HEK293 (cell line): ENCODE data around the gene TLCD3B.

ENCODE experiments used
- CTCF ChIA-PET: fragments of 350-600 bp; formaldehyde crosslinking; extraction: SDS; loops from one replicate; lab custom pipeline; 2021; ENCODE audit warnings: antibody characterized with exemption; lab: Yijun Ruan, JAX
- POLR2A ChIA-PET: fragments of 300-600 bp; formaldehyde crosslinking; extraction: SDS; loops from one replicate; lab custom pipeline; 2020; ENCODE audit warnings: antibody characterized with exemption, inconsistent platforms; lab: Yijun Ruan, JAX
- H3K27ac ChIP-seq: fragments of 200-500 bp; sonication (Bioruptor generic); 2 replicates; pipeline ENCODE4 v1.5.1; 2014; ENCODE audit warnings: low read depth, low read length, control low read depth, inconsistent platforms; ENCODE audit errors: extremely low read depth
- H3K36me3 ChIP-seq, 2 experiments: fragments of 200-500 bp in 1 of 2; sonication (Bioruptor generic) in 1 of 2; 1 replicate in 1 of 2; 2 replicates in 1 of 2; pipeline ENCODE4 v1.5.1; 2014 to 2017; ENCODE audit warnings: inconsistent platforms in 2 of 2, low read length in 2 of 2; ENCODE audit not compliant: control insufficient read depth in 2 of 2, insufficient read depth in 1 of 2
- H3K4me1 ChIP-seq: fragments of 200-500 bp; sonication (Bioruptor generic); 2 replicates; pipeline ENCODE4 v1.5.1; 2014; ENCODE audit warnings: mild to moderate bottlenecking, low read length, inconsistent platforms; ENCODE audit not compliant: control insufficient read depth, insufficient read depth
- H3K4me3 ChIP-seq: 2 replicates; pipeline ENCODE4 v1.5.1; 2011; ENCODE audit warnings: low read depth, mild to moderate bottlenecking, control low read depth, low read length, moderate library complexity
- H3K9me3 ChIP-seq: fragments of 200-500 bp; sonication (Bioruptor generic); 2 replicates; pipeline ENCODE4 v1.5.1; 2014; ENCODE audit warnings: low read depth, low read length, inconsistent platforms; ENCODE audit not compliant: control insufficient read depth, insufficient read depth
- GLIS1 ChIP-seq: fragments of 450-650 bp; formaldehyde crosslinking; IDR thresholded peaks from 2 replicates; pipeline ENCODE4 v1.5.1; 2016; ENCODE audit warnings: missing biosample characterization, missing genetic modification characterization
- GLIS2 ChIP-seq: fragments of 450-650 bp; formaldehyde crosslinking; IDR thresholded peaks from 2 replicates; pipeline ENCODE4 v1.5.1; 2016; ENCODE audit warnings: missing biosample characterization, missing genetic modification characterization
- KLF7 ChIP-seq: fragments of 450-650 bp; formaldehyde crosslinking; IDR thresholded peaks from 2 replicates; pipeline ENCODE4 v1.5.1; 2016; ENCODE audit warnings: missing biosample characterization, missing genetic modification characterization, borderline replicate concordance
- KLF8 ChIP-seq: fragments of 450-650 bp; formaldehyde crosslinking; IDR thresholded peaks from 2 replicates; pipeline ENCODE4 v1.5.1; 2016; ENCODE audit warnings: missing biosample characterization, missing genetic modification characterization
- PRDM6 ChIP-seq: fragments of 450-650 bp; formaldehyde crosslinking; IDR thresholded peaks from 2 replicates; pipeline ENCODE4 v1.5.1; 2017; ENCODE audit warnings: missing biosample characterization, missing genetic modification characterization
- SP2 ChIP-seq: fragments of 450-650 bp; formaldehyde crosslinking; IDR thresholded peaks from 2 replicates; pipeline ENCODE4 v1.5.1; 2016; ENCODE audit warnings: missing biosample characterization, missing genetic modification characterization
- SP3 ChIP-seq: fragments of 450-650 bp; formaldehyde crosslinking; IDR thresholded peaks from 2 replicates; pipeline ENCODE4 v1.5.1; 2016; ENCODE audit warnings: missing biosample characterization, missing genetic modification characterization
- WT1 ChIP-seq: fragments of 450-650 bp; formaldehyde crosslinking; IDR thresholded peaks from 2 replicates; pipeline ENCODE4 v1.5.1; 2016; ENCODE audit warnings: missing biosample characterization, missing genetic modification characterization
- ZBTB20 ChIP-seq: fragments of 450-650 bp; formaldehyde crosslinking; IDR thresholded peaks from 2 replicates; pipeline ENCODE4 v1.5.1; 2016; ENCODE audit warnings: missing biosample characterization, missing genetic modification characterization
- ZBTB26 ChIP-seq: fragments of 450-650 bp; formaldehyde crosslinking; optimal IDR thresholded peaks from 2 replicates; pipeline ENCODE3; 2016; ENCODE audit warnings: missing biosample characterization, mild to moderate bottlenecking, missing genetic modification characterization
- ZNF133 ChIP-seq: fragments of 450-650 bp; formaldehyde crosslinking; IDR thresholded peaks from 2 replicates; pipeline ENCODE4 v1.5.1; 2016; ENCODE audit warnings: missing biosample characterization, missing genetic modification characterization
- ZNF146 ChIP-seq: fragments of 450-650 bp; formaldehyde crosslinking; IDR thresholded peaks from 2 replicates; pipeline ENCODE4 v1.5.1; 2016; ENCODE audit warnings: missing biosample characterization, missing genetic modification characterization
- ZNF341 ChIP-seq: fragments of 450-650 bp; formaldehyde crosslinking; IDR thresholded peaks from 2 replicates; pipeline ENCODE4; 2016; ENCODE audit warnings: low read depth, missing biosample characterization, missing genetic modification characterization
- ZNF366 ChIP-seq: fragments of 450-650 bp; formaldehyde crosslinking; conservative IDR thresholded peaks from 2 replicates; pipeline ENCODE4 v1.5.1; 2016; ENCODE audit warnings: missing biosample characterization, missing genetic modification characterization
- ZNF394 ChIP-seq: fragments of 450-650 bp; formaldehyde crosslinking; IDR thresholded peaks from 2 replicates; pipeline ENCODE4 v1.5.1; 2016; ENCODE audit warnings: missing biosample characterization, missing genetic modification characterization, mild to moderate bottlenecking, moderate library complexity, borderline replicate concordance
- ZNF488 ChIP-seq: fragments of 450-650 bp; formaldehyde crosslinking; IDR thresholded peaks from 2 replicates; pipeline ENCODE4 v1.5.1; 2016; ENCODE audit warnings: missing biosample characterization, missing genetic modification characterization
- ZNF544 ChIP-seq: fragments of 450-650 bp; formaldehyde crosslinking; IDR thresholded peaks from 2 replicates; pipeline ENCODE4 v1.5.0; 2017; ENCODE audit warnings: missing biosample characterization, missing genetic modification characterization
- ZNF621 ChIP-seq: fragments of 450-650 bp; formaldehyde crosslinking; IDR thresholded peaks from 2 replicates; pipeline ENCODE4 v1.5.1; 2017; ENCODE audit warnings: missing biosample characterization, missing genetic modification characterization
- ZNF639 ChIP-seq: fragments of 450-650 bp; formaldehyde crosslinking; IDR thresholded peaks from 2 replicates; pipeline ENCODE4 v1.5.1; 2016; ENCODE audit warnings: missing biosample characterization, missing genetic modification characterization
- ZNF768 ChIP-seq: fragments of 450-650 bp; formaldehyde crosslinking; IDR thresholded peaks from 2 replicates; pipeline ENCODE4 v1.5.1; 2018; ENCODE audit warnings: missing biosample characterization, mild to moderate bottlenecking, missing genetic modification characterization
- ZSCAN16 ChIP-seq: fragments of 450-650 bp; formaldehyde crosslinking; IDR thresholded peaks from 2 replicates; pipeline ENCODE4 v1.5.1; 2016; ENCODE audit warnings: missing biosample characterization, missing genetic modification characterization
- TF ChIP-seq, protein P1 (sequence below): fragments of 450-650 bp; formaldehyde crosslinking; IDR thresholded peaks from 2 replicates; pipeline ENCODE4 v1.5.1; 2017; ENCODE audit warnings: missing biosample characterization, mild to moderate bottlenecking, missing genetic modification characterization, moderate library complexity
- TF ChIP-seq, protein P2 (sequence below): fragments of 450-650 bp; formaldehyde crosslinking; IDR thresholded peaks from 2 replicates; pipeline ENCODE4 v1.5.0; 2017; ENCODE audit warnings: missing biosample characterization, missing genetic modification characterization, borderline replicate concordance
- TF ChIP-seq, protein P3 (sequence below): fragments of 450-650 bp; formaldehyde crosslinking; IDR thresholded peaks from 2 replicates; pipeline ENCODE4 v1.5.1; 2017; ENCODE audit warnings: missing biosample characterization, missing genetic modification characterization

Gene TLCD3B

DNA sequence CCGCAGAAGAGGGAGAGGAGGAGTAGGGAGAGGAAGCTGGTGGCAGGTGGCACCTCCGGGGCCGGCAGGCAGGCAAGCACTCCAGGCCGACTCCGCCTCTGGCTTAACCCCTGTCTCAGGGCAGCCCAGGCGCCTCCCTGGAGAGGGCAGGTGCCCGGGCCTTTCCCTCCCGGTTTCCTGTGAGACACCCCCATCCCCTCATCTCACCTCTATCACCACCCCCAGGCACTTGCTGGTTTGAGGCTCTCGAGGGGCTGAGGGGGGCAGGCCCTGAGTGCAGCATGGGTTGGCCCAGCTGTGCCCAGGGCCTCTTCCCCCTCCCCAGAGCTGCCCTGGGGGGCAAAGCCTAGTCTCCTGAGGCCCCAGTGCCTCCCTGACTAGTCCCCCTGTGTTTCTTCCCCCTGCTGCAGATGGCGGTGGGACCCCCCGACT, 26.2 kb downstream of the TLCD3B start:
- TF ChIP-seq ZNF366 (tag by site-specific recombination): 0 out of 2 replicates have a peak, but pooled peaks have one; percentile 13
- TF ChIP-seq GLIS1 (tag by site-specific recombination): peak; percentile 87
- TF ChIP-seq KLF8: peak; percentile 18; the same call in 1 of the 2 replicates
- TF ChIP-seq WT1: no peak
- no peak for TF ChIP-seq ZNF639 (tag by site-specific recombination)
- TF ChIP-seq ZNF341 (tag by site-specific recombination): peak; percentile 75
- TF ChIP-seq ZNF621: no peak
- no peak for TF ChIP-seq ZNF394 (tag by site-specific recombination)
- TF ChIP-seq ZNF133 (tag by site-specific recombination): no peak
- TF ChIP-seq ZBTB20 (tag by site-specific recombination): peak; percentile 56; the same call in 1 of the 2 replicates
- TF ChIP-seq ZNF544: no peak
- TF ChIP-seq SP2 (tag by site-specific recombination): peak; percentile 17; the same call in 1 of the 2 replicates
- TF ChIP-seq SP3 (tag by site-specific recombination): no peak
- TF ChIP-seq ZNF146 (tag by site-specific recombination): no peak
- TF ChIP-seq KLF7: no peak
- no peak for TF ChIP-seq ZBTB26 (tag by site-specific recombination)
- TF ChIP-seq, protein P1, sequence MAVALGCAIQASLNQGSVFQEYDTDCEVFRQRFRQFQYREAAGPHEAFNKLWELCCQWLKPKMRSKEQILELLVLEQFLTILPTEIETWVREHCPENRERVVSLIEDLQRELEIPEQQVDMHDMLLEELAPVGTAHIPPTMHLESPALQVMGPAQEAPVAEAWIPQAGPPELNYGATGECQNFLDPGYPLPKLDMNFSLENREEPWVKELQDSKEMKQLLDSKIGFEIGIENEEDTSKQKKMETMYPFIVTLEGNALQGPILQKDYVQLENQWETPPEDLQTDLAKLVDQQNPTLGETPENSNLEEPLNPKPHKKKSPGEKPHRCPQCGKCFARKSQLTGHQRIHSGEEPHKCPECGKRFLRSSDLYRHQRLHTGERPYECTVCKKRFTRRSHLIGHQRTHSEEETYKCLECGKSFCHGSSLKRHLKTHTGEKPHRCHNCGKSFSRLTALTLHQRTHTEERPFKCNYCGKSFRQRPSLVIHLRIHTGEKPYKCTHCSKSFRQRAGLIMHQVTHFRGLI (tag by site-specific recombination): no peak
- no peak for TF ChIP-seq PRDM6 (tag by site-specific recombination)
- TF ChIP-seq GLIS2 (tag by site-specific recombination): peak; percentile 73
- TF ChIP-seq, protein P2, sequence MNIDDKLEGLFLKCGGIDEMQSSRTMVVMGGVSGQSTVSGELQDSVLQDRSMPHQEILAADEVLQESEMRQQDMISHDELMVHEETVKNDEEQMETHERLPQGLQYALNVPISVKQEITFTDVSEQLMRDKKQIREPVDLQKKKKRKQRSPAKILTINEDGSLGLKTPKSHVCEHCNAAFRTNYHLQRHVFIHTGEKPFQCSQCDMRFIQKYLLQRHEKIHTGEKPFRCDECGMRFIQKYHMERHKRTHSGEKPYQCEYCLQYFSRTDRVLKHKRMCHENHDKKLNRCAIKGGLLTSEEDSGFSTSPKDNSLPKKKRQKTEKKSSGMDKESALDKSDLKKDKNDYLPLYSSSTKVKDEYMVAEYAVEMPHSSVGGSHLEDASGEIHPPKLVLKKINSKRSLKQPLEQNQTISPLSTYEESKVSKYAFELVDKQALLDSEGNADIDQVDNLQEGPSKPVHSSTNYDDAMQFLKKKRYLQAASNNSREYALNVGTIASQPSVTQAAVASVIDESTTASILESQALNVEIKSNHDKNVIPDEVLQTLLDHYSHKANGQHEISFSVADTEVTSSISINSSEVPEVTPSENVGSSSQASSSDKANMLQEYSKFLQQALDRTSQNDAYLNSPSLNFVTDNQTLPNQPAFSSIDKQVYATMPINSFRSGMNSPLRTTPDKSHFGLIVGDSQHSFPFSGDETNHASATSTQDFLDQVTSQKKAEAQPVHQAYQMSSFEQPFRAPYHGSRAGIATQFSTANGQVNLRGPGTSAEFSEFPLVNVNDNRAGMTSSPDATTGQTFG (tag by site-specific recombination): no peak
- no peak for TF ChIP-seq ZNF488 (tag by site-specific recombination)
- TF ChIP-seq, protein P3, sequence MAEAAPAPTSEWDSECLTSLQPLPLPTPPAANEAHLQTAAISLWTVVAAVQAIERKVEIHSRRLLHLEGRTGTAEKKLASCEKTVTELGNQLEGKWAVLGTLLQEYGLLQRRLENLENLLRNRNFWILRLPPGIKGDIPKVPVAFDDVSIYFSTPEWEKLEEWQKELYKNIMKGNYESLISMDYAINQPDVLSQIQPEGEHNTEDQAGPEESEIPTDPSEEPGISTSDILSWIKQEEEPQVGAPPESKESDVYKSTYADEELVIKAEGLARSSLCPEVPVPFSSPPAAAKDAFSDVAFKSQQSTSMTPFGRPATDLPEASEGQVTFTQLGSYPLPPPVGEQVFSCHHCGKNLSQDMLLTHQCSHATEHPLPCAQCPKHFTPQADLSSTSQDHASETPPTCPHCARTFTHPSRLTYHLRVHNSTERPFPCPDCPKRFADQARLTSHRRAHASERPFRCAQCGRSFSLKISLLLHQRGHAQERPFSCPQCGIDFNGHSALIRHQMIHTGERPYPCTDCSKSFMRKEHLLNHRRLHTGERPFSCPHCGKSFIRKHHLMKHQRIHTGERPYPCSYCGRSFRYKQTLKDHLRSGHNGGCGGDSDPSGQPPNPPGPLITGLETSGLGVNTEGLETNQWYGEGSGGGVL (tag by site-specific recombination): peak; percentile 18; the same call in 1 of the 2 replicates
- no peak for TF ChIP-seq ZNF768 (tag by site-specific recombination)
- no peak for TF ChIP-seq ZSCAN16 (tag by site-specific recombination)
- Histone ChIP-seq H3K9me3 (no peaks in the 10 kb centered on the region), H3K27ac (peak overlapping the region; percentile 11; the same call in 1 of the 2 replicates), H3K36me3 (peaks cover 0 to 65% of the 10 kb centered on the region in 2 experiments; a peak in 2 of 3 replicates), H3K4me1 (no peaks in the 10 kb centered on the region), H3K4me3 (no peak overlapping the region)
- ChIA-PET CTCF (interaction anchor here (0.6 to 1.0 kb wide), 3 partner anchors 38 to 156 kb away, joined by 3 to 4 read pairs (median 3); no protein-coding TSS in a partner anchor), POLR2A (interaction anchor here (0.7 to 2.0 kb wide), 4 partner anchors 8 to 720 kb away, joined by 3 to 9 read pairs (median 6); partner anchors contain the start of gene TAOK2)
